Trophoblast cell (in vitro differentiated cells and primary cell): ENCODE results near the gene UMPS. TPM values are rescaled to one million over a fixed set of nuclear protein-coding genes. Genes with fewer than 3 reads are reported as not detected.

ENCODE experiments used
- DNase-seq, 2 donors: peaks; one replicate each; pipeline ENCODE4 v3.0.0-alpha.2; 2016
- H2AFZ ChIP-seq: 2 replicates; pipeline ENCODE4 v1.6.1; 2013; ENCODE audit warnings: low read length, moderate library complexity, mild to moderate bottlenecking; ENCODE audit not compliant: insufficient read depth, poor library complexity
- H2AK5ac ChIP-seq: 2 replicates; pipeline ENCODE4 v1.6.1; 2013; ENCODE audit warnings: mild to moderate bottlenecking, low read length
- H2BK120ac ChIP-seq: 2 replicates; pipeline ENCODE4 v1.6.1; 2013; ENCODE audit warnings: low read length, mild to moderate bottlenecking, moderate library complexity; ENCODE audit not compliant: insufficient read depth, poor library complexity
- H2BK12ac ChIP-seq: 2 replicates; pipeline ENCODE4 v1.6.1; 2013; ENCODE audit warnings: mild to moderate bottlenecking, low read length, moderate library complexity
- H2BK5ac ChIP-seq: 2 replicates; pipeline ENCODE4 v1.6.1; 2013; ENCODE audit warnings: low read length, low read depth, moderate library complexity, mild to moderate bottlenecking; ENCODE audit not compliant: poor library complexity
- H3K14ac ChIP-seq: 2 replicates; pipeline ENCODE4 v1.6.1; 2013; ENCODE audit warnings: mild to moderate bottlenecking, low read length
- H3K18ac ChIP-seq: 2 replicates; pipeline ENCODE4 v1.6.1; 2013; ENCODE audit warnings: mild to moderate bottlenecking, low read length
- H3K23ac ChIP-seq: 2 replicates; pipeline ENCODE4 v1.6.1; 2013; ENCODE audit warnings: low read length
- H3K27ac ChIP-seq: 2 replicates; pipeline ENCODE4 v1.5.1; 2013; ENCODE audit warnings: low read depth, mild to moderate bottlenecking, inconsistent platforms, low read length, moderate library complexity
- H3K27me3 ChIP-seq: 2 replicates; pipeline ENCODE4 v1.6.1; 2013; ENCODE audit warnings: inconsistent platforms, mild to moderate bottlenecking, low read length, moderate library complexity; ENCODE audit not compliant: insufficient read depth
- H3K36me3 ChIP-seq, 2 experiments: 1 replicate in 1 of 2; 2 replicates in 1 of 2; pipeline ENCODE4 v1.6.1; 2013; ENCODE audit warnings: low read length in 2 of 2, mild to moderate bottlenecking in 2 of 2, moderate library complexity in 1 of 2; ENCODE audit not compliant: insufficient read depth in 2 of 2, control insufficient read depth in 1 of 2
- H3K4ac ChIP-seq: 2 replicates; pipeline ENCODE4 v1.6.1; 2013; ENCODE audit warnings: low read depth, mild to moderate bottlenecking, low read length, moderate library complexity
- H3K4me1 ChIP-seq, 2 experiments: 1 replicate in 1 of 2; 2 replicates in 1 of 2; pipeline ENCODE4 v1.6.1; 2013; ENCODE audit warnings: low read length in 2 of 2, mild to moderate bottlenecking in 2 of 2, moderate library complexity in 1 of 2; ENCODE audit not compliant: insufficient read depth in 2 of 2, control insufficient read depth in 1 of 2
- H3K4me2 ChIP-seq: 2 replicates; pipeline ENCODE4 v1.6.1; 2013; ENCODE audit warnings: inconsistent platforms, mild to moderate bottlenecking, low read length, moderate library complexity
- H3K4me3 ChIP-seq: 2 replicates; pipeline ENCODE4 v1.5.1; 2013; ENCODE audit warnings: mild to moderate bottlenecking, low read depth, low read length, inconsistent platforms
- H3K79me1 ChIP-seq: one replicate; pipeline ENCODE4 v1.6.1; 2013; ENCODE audit warnings: low read length
- H3K79me2 ChIP-seq: 2 replicates; pipeline ENCODE4 v1.6.1; 2013; ENCODE audit warnings: low read length, mild to moderate bottlenecking; ENCODE audit not compliant: control insufficient read depth, insufficient read depth, poor library complexity
- H3K9ac ChIP-seq: 2 replicates; pipeline ENCODE4 v1.6.1; 2013; ENCODE audit warnings: mild to moderate bottlenecking, low read length
- H3K9me3 ChIP-seq: 2 replicates; pipeline ENCODE4 v1.6.1; 2013; ENCODE audit warnings: low read depth, mild to moderate bottlenecking, control low read depth, inconsistent platforms, low read length; ENCODE audit not compliant: insufficient read depth
- H4K12ac ChIP-seq: 2 replicates; pipeline ENCODE4 v1.6.1; 2013; ENCODE audit warnings: low read depth, mild to moderate bottlenecking, low read length, moderate library complexity
- H4K8ac ChIP-seq: 2 replicates; pipeline ENCODE4 v1.6.1; 2013; ENCODE audit warnings: low read depth, mild to moderate bottlenecking, low read length, moderate library complexity
- H4K91ac ChIP-seq: one replicate; pipeline ENCODE4 v1.6.1; 2013; ENCODE audit warnings: low read depth, mild to moderate bottlenecking, low read length, moderate library complexity
- WGBS: extraction: QIAGEN DNeasy Blood & Tissue Kit; methylation state at CpG from one replicate; pipeline ENCODE4 v1.1.7; 2013; ENCODE audit warnings: missing lambda C conversion rate; ENCODE audit not compliant: insufficient read length, insufficient coverage; ENCODE audit errors: extremely low coverage; 5-methylcytosine and 5-hydroxymethylcytosine counted together
- polyA plus RNA-seq: library from polyadenylated mRNA; stranded (reverse); fragments of 200-250 nt; gene quantifications from 2 replicates; pipeline ENCODE4 v1.2.3, GENCODE V29; 2013

UMPS gene
- 23.2 and 23.9 TPM in 2 replicates for polyA plus RNA-seq

- H3K9me3 ChIP-seq = no peaks in the 10 kb centered on the region
- H3K14ac ChIP-seq = peak within 1 kb of the TSS; percentile 89
- H2AK5ac ChIP-seq = peak within 1 kb of the TSS; percentile 5
- H3K18ac ChIP-seq = peak within 1 kb of the TSS; percentile 64
- peak within 1 kb of the TSS; percentile 64 for H3K4ac ChIP-seq
- no peaks in the 10 kb centered on the region for H3K27me3 ChIP-seq
- H4K8ac ChIP-seq = peak within 1 kb of the TSS; percentile 93
- H3K4me2 ChIP-seq = peak within 1 kb of the TSS; percentile 83
- DNase-seq = peak; percentile 84 to 87
- peaks cover 2 to 3% of the 10 kb centered on the region in 2 experiments for H3K4me1 ChIP-seq
- peaks cover 5 to 6% of the 10 kb centered on the region in 2 experiments for H3K36me3 ChIP-seq
- peak within 1 kb of the TSS; percentile 92 for H2AFZ ChIP-seq
- H4K91ac ChIP-seq = peak within 1 kb of the TSS; percentile 52
- H2BK5ac ChIP-seq = peak within 1 kb of the TSS; percentile 7
- peaks cover 4% of the 10 kb centered on the region for H3K79me2 ChIP-seq
- H2BK12ac ChIP-seq = no peak within 1 kb of the TSS
- H3K4me3 ChIP-seq = peak within 1 kb of the TSS; percentile 88
- no CpG with 5 or more reads among the region's 44 CpGs for WGBS
- no peak within 1 kb of the TSS for H3K27ac ChIP-seq
- H3K79me1 ChIP-seq = peaks cover 4% of the 10 kb centered on the region
- peak within 1 kb of the TSS; percentile 96 for H4K12ac ChIP-seq
- H3K9ac ChIP-seq = peak within 1 kb of the TSS; percentile 86
- H2BK120ac ChIP-seq = peak within 1 kb of the TSS; percentile 7
- no peak within 1 kb of the TSS for H3K23ac ChIP-seq
Measured at GRCh38 chr3:124730129-124730940, at the start of gene UMPS. Gene UMPS, plus strand, starts transcription at chr3:124730452. Its CDS starts 20 bp downstream, at chr3:124730472.

GRCh38 chr3:124680521-124680920, 49.7 kb upstream of the UMPS start:
- Histone ChIP-seq H3K4ac (no peak overlapping the region), H4K8ac (no peak overlapping the region), H3K79me1 (no peaks in the 10 kb centered on the region), H2BK120ac (no peak overlapping the region), H4K91ac (no peak overlapping the region), H3K27me3 (no peaks in the 10 kb centered on the region), H2AFZ (no peak overlapping the region), H3K4me2 (no peak overlapping the region), H3K36me3 (peaks cover 12 to 23% of the 10 kb centered on the region in 2 experiments), H4K12ac (no peak overlapping the region), H3K9me3 (no peaks in the 10 kb centered on the region), H3K27ac (no peak overlapping the region), H3K79me2 (no peaks in the 10 kb centered on the region), H2AK5ac (no peak overlapping the region), H2BK5ac (no peak overlapping the region), H3K4me1 (no peaks in the 10 kb centered on the region), H3K9ac (no peak overlapping the region), H3K14ac (no peak overlapping the region), H3K23ac (no peak overlapping the region), H3K4me3 (no peak overlapping the region), H2BK12ac (no peak overlapping the region), H3K18ac (no peak overlapping the region)
- DNase-seq = no peak
- WGBS = no CpG with 5 or more reads among the region's 4 CpGs

- no peak for DNase-seq
- H4K12ac ChIP-seq = no peak overlapping the region
- peaks cover 6 to 11% of the 10 kb centered on the region in 2 experiments for H3K36me3 ChIP-seq
- H2BK120ac ChIP-seq = no peak overlapping the region
- no peaks in the 10 kb centered on the region for H3K27me3 ChIP-seq
- no peak overlapping the region for H2BK5ac ChIP-seq
- H2BK12ac ChIP-seq = no peak overlapping the region
- no peak overlapping the region for H4K91ac ChIP-seq
- H3K79me1 ChIP-seq = no peaks in the 10 kb centered on the region
- H3K4me2 ChIP-seq = no peak overlapping the region
- H3K9me3 ChIP-seq = no peaks in the 10 kb centered on the region
- no peak overlapping the region for H3K4ac ChIP-seq
- H3K14ac ChIP-seq = no peak overlapping the region
- H2AK5ac ChIP-seq = no peak overlapping the region
- WGBS = no CpG with 5 or more reads among the region's 2 CpGs
- no peak overlapping the region for H4K8ac ChIP-seq
- no peak overlapping the region for H3K9ac ChIP-seq
- H2AFZ ChIP-seq = no peak overlapping the region
- H3K4me1 ChIP-seq = peaks cover 0 to 2% of the 10 kb centered on the region in 2 experiments
- H3K27ac ChIP-seq = no peak overlapping the region
- no peak overlapping the region for H3K4me3 ChIP-seq
- H3K23ac ChIP-seq = no peak overlapping the region
- no peak overlapping the region for H3K18ac ChIP-seq
- no peaks in the 10 kb centered on the region for H3K79me2 ChIP-seq
Measured at GRCh38 chr3:124682263-124682662, 48.0 kb upstream of the UMPS start.

- Histone ChIP-seq H3K4me2 (no peak overlapping the region), H3K36me3 (peaks cover 2 to 3% of the 10 kb centered on the region in 2 experiments), H2BK12ac (no peak overlapping the region), H4K8ac (no peak overlapping the region), H3K4me1 (peaks cover 0 to 2% of the 10 kb centered on the region in 2 experiments), H3K9ac (no peak overlapping the region), H3K18ac (no peak overlapping the region), H3K27me3 (no peaks in the 10 kb centered on the region), H4K12ac (no peak overlapping the region), H3K79me2 (no peaks in the 10 kb centered on the region), H3K23ac (no peak overlapping the region), H3K27ac (no peak overlapping the region), H3K14ac (no peak overlapping the region), H2AFZ (no peak overlapping the region), H3K4ac (no peak overlapping the region), H2BK5ac (no peak overlapping the region), H3K9me3 (no peaks in the 10 kb centered on the region), H2AK5ac (no peak overlapping the region), H3K79me1 (peaks cover 2% of the 10 kb centered on the region), H3K4me3 (no peak overlapping the region), H2BK120ac (no peak overlapping the region), H4K91ac (no peak overlapping the region)
- no CpG with 5 or more reads among the region's 7 CpGs for WGBS
- no peak for DNase-seq
Measured at GRCh38 chr3:124684459-124684858, 45.8 kb upstream of the UMPS start.
